GM19239 (cell line): ENCODE data around the gene M1AP.

Source experiments
- DNase-seq: peaks from one replicate; pipeline ENCODE4 v3.0.0; 2011; ENCODE audit warnings: low spot score; ENCODE audit not compliant: insufficient read length
- FAIRE-seq: peaks from 2 replicates; lab custom pipeline; 2011; peaks lifted over from hg19 to GRCh38; lab: Jason Lieb, UNC

Gene M1AP

GRCh38 chr2:74530239-74531187 is 117.6 kb downstream of the M1AP start:
- no peak for DNase-seq
- FAIRE-seq, result peak; percentile 31

- DNase-seq (peak; percentile 97), FAIRE-seq (peak; percentile 91)
Observed at GRCh38 chr2:74529357-74530238, 118.5 kb downstream of the M1AP start, which contains the start of the genes AUP1 and HTRA2. Gene AUP1 (minus strand): TSS chr2:74529706. CDS start chr2:74529629, 77 bp downstream. Gene HTRA2 (plus strand): TSS chr2:74529933. CDS start chr2:74530007, 74 bp downstream.

GRCh38 chr2:74528600-74529356 is 119.4 kb downstream of the M1AP start:
- no peak for FAIRE-seq

GRCh38 chr2:74527741-74528140 is 120.4 kb downstream of the M1AP start:
- FAIRE-seq, result no peak
- DNase-seq, result no peak

More at GRCh38 chr2:74528600-74529356, 119.4 kb downstream of the M1AP start:
- DNase-seq, result no peak

GRCh38 chr2:74526649-74527230 is 121.4 kb downstream of the M1AP start:
- no peak for FAIRE-seq
- DNase-seq, result no peak

- FAIRE-seq (peak; percentile 84), DNase-seq (no peak)
Observed at GRCh38 chr2:74525717-74526648, 122.1 kb downstream of the M1AP start, which contains the start of gene DQX1. Gene DQX1 (minus strand): TSS chr2:74526231. CDS start chr2:74525729, 502 bp downstream.

- no peak for FAIRE-seq
- DNase-seq, result no peak
Observed at GRCh38 chr2:74524955-74525716, 123.0 kb downstream of the M1AP start.

- no peak for FAIRE-seq
- no peak for DNase-seq
Observed at GRCh38 chr2:74524005-74524404, 124.1 kb downstream of the M1AP start.

GRCh38 chr2:74522516-74522915 is 125.6 kb downstream of the M1AP start:
- DNase-seq (no peak), FAIRE-seq (no peak)

GRCh38 chr2:74516650-74517049 is 131.5 kb downstream of the M1AP start:
- no peak for DNase-seq
- no peak for FAIRE-seq

GRCh38 chr2:74515981-74516633 is 132.0 kb downstream of the M1AP start:
- peak; percentile 79 for DNase-seq
- FAIRE-seq, result no peak

- FAIRE-seq (no peak), DNase-seq (no peak)
Observed at GRCh38 chr2:74515271-74515980, 132.7 kb downstream of the M1AP start.

- FAIRE-seq, result peak; percentile 14
- no peak for DNase-seq
Observed at GRCh38 chr2:74514368-74515270, 133.5 kb downstream of the M1AP start, which contains the start of gene TLX2. Gene TLX2 (plus strand): TSS chr2:74514450. CDS start chr2:74514807, 357 bp downstream.

- FAIRE-seq (no peak), DNase-seq (no peak)
Observed at GRCh38 chr2:74513605-74514367, 134.3 kb downstream of the M1AP start.
